ENCODE results near the gene WDFY2.

The WDFY2 gene

GRCh38 chr13:51777921-51778320 is 193.7 kb downstream of the WDFY2 start:
- Histone ChIP-seq H3K36me3 (ENCODE audit: insufficient read depth, low read length) (no peaks in the 10 kb centered on the region), H3K27ac (ENCODE audit: low read depth, low read length) (no peak overlapping the region), H3K4me1 (ENCODE audit: control insufficient read depth, insufficient read depth, low read length, unreplicated experiment) (no peaks in the 10 kb centered on the region), H2AFZ (ENCODE audit: low read length, unreplicated experiment) (no peak overlapping the region), H3K79me2 (ENCODE audit: control insufficient read depth, insufficient read depth, low read length, unreplicated experiment) (no peaks in the 10 kb centered on the region), H3K4me3 (ENCODE audit: low read depth, low read length) (no peak overlapping the region), H3K27me3 (ENCODE audit: insufficient read depth, low read length) (no peaks in the 10 kb centered on the region)

- Histone ChIP-seq H3K36me3 (ENCODE audit: insufficient read depth, low read length) (no peaks in the 10 kb centered on the region), H3K79me2 (ENCODE audit: control insufficient read depth, insufficient read depth, low read length, unreplicated experiment) (no peaks in the 10 kb centered on the region), H3K27ac (ENCODE audit: low read depth, low read length) (no peak overlapping the region), H3K4me3 (ENCODE audit: low read depth, low read length) (no peak overlapping the region), H2AFZ (ENCODE audit: low read length, unreplicated experiment) (no peak overlapping the region), H3K4me1 (ENCODE audit: control insufficient read depth, insufficient read depth, low read length, unreplicated experiment) (no peaks in the 10 kb centered on the region), H3K27me3 (ENCODE audit: insufficient read depth, low read length) (no peaks in the 10 kb centered on the region)
Measured at GRCh38 chr13:51778392-51778791, 194.1 kb downstream of the WDFY2 start.

GRCh38 chr13:51780099-51780498 is 195.8 kb downstream of the WDFY2 start:
- no peaks in the 10 kb centered on the region for H3K4me1 ChIP-seq (ENCODE audit: control insufficient read depth, insufficient read depth, low read length, unreplicated experiment)
- no peak overlapping the region for H3K27ac ChIP-seq (ENCODE audit: low read depth, low read length)
- no peaks in the 10 kb centered on the region for H3K36me3 ChIP-seq (ENCODE audit: insufficient read depth, low read length)
- H3K79me2 ChIP-seq (ENCODE audit: control insufficient read depth, insufficient read depth, low read length, unreplicated experiment) = no peaks in the 10 kb centered on the region
- no peak overlapping the region for H2AFZ ChIP-seq (ENCODE audit: low read length, unreplicated experiment)
- H3K27me3 ChIP-seq (ENCODE audit: insufficient read depth, low read length) = no peaks in the 10 kb centered on the region
- no peak overlapping the region for H3K4me3 ChIP-seq (ENCODE audit: low read depth, low read length)

GRCh38 chr13:51781246-51782022 is 197.2 kb downstream of the WDFY2 start:
- no peak overlapping the region for H3K27ac ChIP-seq (ENCODE audit: low read depth, low read length)
- H3K27me3 ChIP-seq (ENCODE audit: insufficient read depth, low read length) = no peaks in the 10 kb centered on the region
- H3K36me3 ChIP-seq (ENCODE audit: insufficient read depth, low read length) = no peaks in the 10 kb centered on the region
- H3K4me3 ChIP-seq (ENCODE audit: low read depth, low read length) = no peak overlapping the region
- H3K79me2 ChIP-seq (ENCODE audit: control insufficient read depth, insufficient read depth, low read length, unreplicated experiment) = no peaks in the 10 kb centered on the region
- peaks cover 10% of the 10 kb centered on the region for H3K4me1 ChIP-seq (ENCODE audit: control insufficient read depth, insufficient read depth, low read length, unreplicated experiment)
- H2AFZ ChIP-seq (ENCODE audit: low read length, unreplicated experiment) = no peak overlapping the region

- Histone ChIP-seq H3K27ac (ENCODE audit: low read depth, low read length) (no peak overlapping the region), H3K4me1 (ENCODE audit: control insufficient read depth, insufficient read depth, low read length, unreplicated experiment) (peaks cover 18% of the 10 kb centered on the region), H3K4me3 (ENCODE audit: low read depth, low read length) (no peak overlapping the region), H3K36me3 (ENCODE audit: insufficient read depth, low read length) (no peaks in the 10 kb centered on the region), H3K27me3 (ENCODE audit: insufficient read depth, low read length) (no peaks in the 10 kb centered on the region), H2AFZ (ENCODE audit: low read length, unreplicated experiment) (no peak overlapping the region), H3K79me2 (ENCODE audit: control insufficient read depth, insufficient read depth, low read length, unreplicated experiment) (no peaks in the 10 kb centered on the region)
Measured at GRCh38 chr13:51782026-51782710, 197.9 kb downstream of the WDFY2 start.

- Histone ChIP-seq H2AFZ (ENCODE audit: low read length, unreplicated experiment) (no peak overlapping the region), H3K36me3 (ENCODE audit: insufficient read depth, low read length) (no peaks in the 10 kb centered on the region), H3K4me3 (ENCODE audit: low read depth, low read length) (no peak overlapping the region), H3K27me3 (ENCODE audit: insufficient read depth, low read length) (no peaks in the 10 kb centered on the region), H3K27ac (ENCODE audit: low read depth, low read length) (no peak overlapping the region), H3K4me1 (ENCODE audit: control insufficient read depth, insufficient read depth, low read length, unreplicated experiment) (peaks cover 19% of the 10 kb centered on the region), H3K79me2 (ENCODE audit: control insufficient read depth, insufficient read depth, low read length, unreplicated experiment) (no peaks in the 10 kb centered on the region)
Measured at GRCh38 chr13:51783428-51784094, 199.3 kb downstream of the WDFY2 start.

GRCh38 chr13:51784097-51784496 is 199.8 kb downstream of the WDFY2 start:
- no peaks in the 10 kb centered on the region for H3K79me2 ChIP-seq (ENCODE audit: control insufficient read depth, insufficient read depth, low read length, unreplicated experiment)
- no peaks in the 10 kb centered on the region for H3K27me3 ChIP-seq (ENCODE audit: insufficient read depth, low read length)
- no peak overlapping the region for H3K27ac ChIP-seq (ENCODE audit: low read depth, low read length)
- H2AFZ ChIP-seq (ENCODE audit: low read length, unreplicated experiment) = no peak overlapping the region
- H3K4me3 ChIP-seq (ENCODE audit: low read depth, low read length) = no peak overlapping the region
- no peaks in the 10 kb centered on the region for H3K36me3 ChIP-seq (ENCODE audit: insufficient read depth, low read length)
- H3K4me1 ChIP-seq (ENCODE audit: control insufficient read depth, insufficient read depth, low read length, unreplicated experiment) = peaks cover 19% of the 10 kb centered on the region

GRCh38 chr13:51785712-51786424 is 201.6 kb downstream of the WDFY2 start:
- peaks cover 19% of the 10 kb centered on the region for H3K4me1 ChIP-seq (ENCODE audit: control insufficient read depth, insufficient read depth, low read length, unreplicated experiment)
- no peak overlapping the region for H3K27ac ChIP-seq (ENCODE audit: low read depth, low read length)
- no peaks in the 10 kb centered on the region for H3K27me3 ChIP-seq (ENCODE audit: insufficient read depth, low read length)
- peak overlapping the region; percentile 51 for H2AFZ ChIP-seq (ENCODE audit: low read length, unreplicated experiment)
- no peaks in the 10 kb centered on the region for H3K36me3 ChIP-seq (ENCODE audit: insufficient read depth, low read length)
- H3K4me3 ChIP-seq (ENCODE audit: low read depth, low read length) = 0 out of 2 replicates have a peak overlapping the region, but pooled peaks have one; percentile 25
- no peaks in the 10 kb centered on the region for H3K79me2 ChIP-seq (ENCODE audit: control insufficient read depth, insufficient read depth, low read length, unreplicated experiment)

- peak overlapping the region; percentile 51 for H2AFZ ChIP-seq (ENCODE audit: low read length, unreplicated experiment)
- H3K4me1 ChIP-seq (ENCODE audit: control insufficient read depth, insufficient read depth, low read length, unreplicated experiment) = peaks cover 19% of the 10 kb centered on the region
- H3K27me3 ChIP-seq (ENCODE audit: insufficient read depth, low read length) = no peaks in the 10 kb centered on the region
- no peaks in the 10 kb centered on the region for H3K36me3 ChIP-seq (ENCODE audit: insufficient read depth, low read length)
- no peaks in the 10 kb centered on the region for H3K79me2 ChIP-seq (ENCODE audit: control insufficient read depth, insufficient read depth, low read length, unreplicated experiment)
- H3K27ac ChIP-seq (ENCODE audit: low read depth, low read length) = no peak overlapping the region
- 0 out of 2 replicates have a peak overlapping the region, but pooled peaks have one; percentile 25 for H3K4me3 ChIP-seq (ENCODE audit: low read depth, low read length)
Measured at GRCh38 chr13:51786425-51787265, 202.4 kb downstream of the WDFY2 start.
